Measurements from ENCODE around the gene RRAS. TPM values are rescaled to one million over a fixed set of nuclear protein-coding genes. Genes with fewer than 3 reads are reported as not detected.

Gene RRAS
- total RNA-seq, 1 donor, result 44.5 TPM

GRCh38 chr19:49601482-49602038 lies 38.4 kb downstream of the RRAS start:
- TF ChIP-seq, protein P1, sequence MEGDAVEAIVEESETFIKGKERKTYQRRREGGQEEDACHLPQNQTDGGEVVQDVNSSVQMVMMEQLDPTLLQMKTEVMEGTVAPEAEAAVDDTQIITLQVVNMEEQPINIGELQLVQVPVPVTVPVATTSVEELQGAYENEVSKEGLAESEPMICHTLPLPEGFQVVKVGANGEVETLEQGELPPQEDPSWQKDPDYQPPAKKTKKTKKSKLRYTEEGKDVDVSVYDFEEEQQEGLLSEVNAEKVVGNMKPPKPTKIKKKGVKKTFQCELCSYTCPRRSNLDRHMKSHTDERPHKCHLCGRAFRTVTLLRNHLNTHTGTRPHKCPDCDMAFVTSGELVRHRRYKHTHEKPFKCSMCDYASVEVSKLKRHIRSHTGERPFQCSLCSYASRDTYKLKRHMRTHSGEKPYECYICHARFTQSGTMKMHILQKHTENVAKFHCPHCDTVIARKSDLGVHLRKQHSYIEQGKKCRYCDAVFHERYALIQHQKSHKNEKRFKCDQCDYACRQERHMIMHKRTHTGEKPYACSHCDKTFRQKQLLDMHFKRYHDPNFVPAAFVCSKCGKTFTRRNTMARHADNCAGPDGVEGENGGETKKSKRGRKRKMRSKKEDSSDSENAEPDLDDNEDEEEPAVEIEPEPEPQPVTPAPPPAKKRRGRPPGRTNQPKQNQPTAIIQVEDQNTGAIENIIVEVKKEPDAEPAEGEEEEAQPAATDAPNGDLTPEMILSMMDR (IDR thresholded peaks at IDR 0.05; ENCODE audit: insufficient read depth, low read depth, low read length), result no peak
- no peak for DNase-seq (ENCODE audit: low read depth)
- no peak overlapping the region for H3K4me3 ChIP-seq (ENCODE audit: low read depth, low read length)

DNA sequence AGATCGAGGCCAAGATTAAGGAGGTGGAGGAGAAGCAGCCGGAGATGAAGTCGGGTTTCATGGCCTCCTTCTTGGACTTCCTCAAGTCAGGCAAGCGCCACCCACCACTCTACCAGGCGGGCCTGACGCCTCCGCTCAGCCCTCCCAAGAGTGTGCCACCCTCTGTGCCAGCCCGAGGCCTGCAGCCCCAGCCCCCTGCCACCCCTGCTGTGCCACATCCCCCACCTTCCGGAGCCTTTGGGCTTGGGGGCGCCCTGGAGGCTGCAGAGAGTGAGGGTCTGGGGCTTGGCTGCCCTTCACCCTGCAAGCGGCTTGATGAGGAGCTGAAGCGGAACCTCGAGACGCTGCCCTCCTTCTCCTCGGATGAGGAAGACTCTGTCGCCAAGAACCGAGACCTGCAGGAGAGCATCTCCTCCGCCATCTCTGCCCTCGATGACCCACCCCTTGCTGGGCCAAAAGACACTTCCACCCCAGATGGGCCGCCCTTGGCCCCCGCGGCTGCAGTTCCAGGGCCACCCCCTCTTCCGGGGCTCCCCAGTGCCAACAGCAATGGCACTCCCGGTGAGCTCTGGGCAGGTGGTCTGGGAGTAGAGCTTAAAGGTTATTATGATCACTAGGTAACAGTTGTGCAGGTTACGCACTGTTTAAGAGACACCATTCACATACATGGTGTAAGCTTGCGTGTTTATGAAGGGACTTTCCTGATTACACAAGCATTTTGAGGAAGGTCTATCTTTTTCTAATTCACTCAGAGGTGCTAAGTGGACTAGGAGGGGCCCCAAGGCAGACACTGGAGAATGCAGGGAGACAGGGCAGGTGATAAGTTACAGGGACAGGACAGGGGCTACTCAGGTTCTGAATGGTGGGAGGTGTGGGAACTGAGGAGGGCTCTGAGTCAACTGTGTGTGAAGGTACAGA lies 40.3 kb downstream of the RRAS start:
- H3K4me3 ChIP-seq (ENCODE audit: low read depth, low read length), result no peak overlapping the region
- TF ChIP-seq, protein P1 (IDR thresholded peaks at IDR 0.05; ENCODE audit: insufficient read depth, low read depth, low read length), result no peak
- DNase-seq (ENCODE audit: low read depth), result no peak

DNA sequence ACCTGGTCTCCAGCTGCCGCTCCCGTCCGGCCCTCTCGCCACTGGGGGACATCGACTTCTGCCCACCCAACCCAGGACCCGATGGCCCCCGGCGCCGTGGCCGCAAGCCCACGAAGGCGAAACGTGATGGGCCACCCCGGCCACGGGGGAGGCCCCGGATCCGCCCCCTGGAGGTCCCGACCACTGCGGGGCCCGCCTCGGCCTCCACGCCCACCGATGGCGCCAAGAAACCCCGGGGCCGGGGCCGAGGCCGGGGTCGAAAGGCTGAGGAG lies 42.3 kb downstream of the RRAS start:
- no peak overlapping the region for H3K4me3 ChIP-seq (ENCODE audit: low read depth, low read length)
- DNase-seq (ENCODE audit: low read depth), result no peak
- TF ChIP-seq, protein P1 (IDR thresholded peaks at IDR 0.05; ENCODE audit: insufficient read depth, low read depth, low read length), result no peak

- no peak overlapping the region for H3K4me3 ChIP-seq (ENCODE audit: low read depth, low read length)
- DNase-seq (ENCODE audit: low read depth), result no peak
- TF ChIP-seq, protein P1 (IDR thresholded peaks at IDR 0.05; ENCODE audit: insufficient read depth, low read depth, low read length), result no peak
These were observed 42.8 kb downstream of the RRAS start for GRCh38 chr19:49596954-49597702.

DNA sequence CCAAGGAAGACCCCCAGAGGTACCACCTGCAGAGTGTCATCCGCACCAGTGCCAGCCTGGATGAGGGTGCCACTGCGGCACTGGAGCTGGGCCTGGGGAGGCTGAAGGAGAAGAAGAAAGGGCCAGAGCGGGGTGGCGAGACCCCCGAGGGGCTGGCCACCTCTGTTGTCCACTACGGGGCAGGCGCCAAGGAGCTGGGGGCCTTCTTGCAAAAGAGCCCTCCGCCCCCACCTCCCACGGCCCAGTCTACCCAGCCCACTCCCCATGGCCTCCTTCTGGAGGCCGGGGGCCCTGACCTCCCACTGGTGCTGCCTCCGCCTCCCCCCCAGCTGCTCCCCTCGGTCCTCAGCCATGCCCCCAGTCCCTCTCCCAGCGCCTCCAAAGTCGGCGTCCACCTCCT lies 43.5 kb downstream of the RRAS start:
- no peak overlapping the region for H3K4me3 ChIP-seq (ENCODE audit: low read depth, low read length)
- TF ChIP-seq, protein P1 (IDR thresholded peaks at IDR 0.05; ENCODE audit: insufficient read depth, low read depth, low read length), result no peak
- no peak for DNase-seq (ENCODE audit: low read depth)

DNA sequence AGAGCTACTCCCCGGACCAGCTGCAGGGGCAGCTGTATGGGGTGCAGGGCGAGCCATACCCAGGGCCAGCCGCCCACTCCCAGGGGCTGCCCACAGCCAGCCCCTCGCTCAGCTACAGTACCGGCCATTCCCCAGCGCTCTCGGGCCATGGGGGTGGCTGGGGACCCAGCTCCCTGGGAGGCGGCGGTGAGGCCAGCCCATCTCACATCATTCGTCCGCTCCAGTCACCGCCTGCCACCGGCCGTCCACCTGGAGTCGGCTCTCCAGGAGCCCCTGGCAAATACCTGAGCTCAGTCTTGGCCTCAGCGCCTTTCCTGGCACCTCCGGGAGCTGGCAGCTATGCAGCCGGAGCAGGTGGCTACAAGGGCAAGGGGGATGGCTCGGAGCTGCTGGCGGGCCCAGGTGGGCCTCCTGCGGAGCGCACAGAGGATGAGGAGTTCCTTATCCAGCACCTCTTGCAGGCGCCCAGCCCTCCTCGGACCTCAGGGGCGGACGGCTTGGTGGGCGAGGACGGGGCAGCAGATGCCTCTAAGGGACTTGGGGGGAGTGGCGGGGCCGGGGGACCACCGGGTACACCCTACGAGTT lies 44.0 kb downstream of the RRAS start:
- H3K4me3 ChIP-seq (ENCODE audit: low read depth, low read length), result no peak overlapping the region
- TF ChIP-seq, protein P1 (IDR thresholded peaks at IDR 0.05; ENCODE audit: insufficient read depth, low read depth, low read length), result no peak
- DNase-seq (ENCODE audit: low read depth), result no peak

Measured in fibroblast of villous mesenchyme (primary cell).